AG09309 (cell line): ENCODE results near the gene GAPDHS.

ENCODE experiments used
- DNase-seq: peaks from one replicate; pipeline ENCODE4 v3.0.0-alpha.2; 2010; ENCODE audit warnings: low read depth
- H3K4me3 ChIP-seq: 2 replicates; pipeline ENCODE4 v1.5.1; 2011; ENCODE audit warnings: mild to moderate bottlenecking, low read depth, low read length, moderate library complexity; ENCODE audit not compliant: control insufficient read depth
- CTCF ChIP-seq: IDR thresholded peaks from 2 replicates; pipeline ENCODE4 v1.5.1; 2011; ENCODE audit warnings: mild to moderate bottlenecking, low read depth, low read length, inconsistent platforms; ENCODE audit not compliant: insufficient read depth, control insufficient read depth; ENCODE audit errors: missing control alignments

GAPDHS gene

GRCh38 chr19:35560271-35560670 lies 27.0 kb downstream of the GAPDHS start:
- TF ChIP-seq CTCF: no peak
- no peak for DNase-seq
- H3K4me3 ChIP-seq: no peak overlapping the region

GRCh38 chr19:35560677-35561076 lies 27.4 kb downstream of the GAPDHS start:
- no peak for TF ChIP-seq CTCF
- DNase-seq: no peak

GRCh38 chr19:35561436-35561835 lies 28.2 kb downstream of the GAPDHS start:
- H3K4me3 ChIP-seq: no peak overlapping the region
- no peak for DNase-seq
- TF ChIP-seq CTCF: no peak

More at GRCh38 chr19:35560677-35561076, 27.4 kb downstream of the GAPDHS start:
- H3K4me3 ChIP-seq: no peak overlapping the region

GRCh38 chr19:35562336-35562735 lies 29.1 kb downstream of the GAPDHS start:
- no peak for TF ChIP-seq CTCF
- no peak for DNase-seq
- H3K4me3 ChIP-seq: no peak overlapping the region

GRCh38 chr19:35562776-35563175 lies 29.5 kb downstream of the GAPDHS start:
- no peak for TF ChIP-seq CTCF
- no peak overlapping the region for H3K4me3 ChIP-seq
- DNase-seq: no peak

GRCh38 chr19:35563207-35563829 lies 30.1 kb downstream of the GAPDHS start, which contains the start of gene ATP4A:
Gene ATP4A (minus strand): TSS chr19:35563658. CDS start chr19:35563629, 29 bp downstream.
- H3K4me3 ChIP-seq: no peak within 1 kb of the TSS
- no peak for DNase-seq
- no peak for TF ChIP-seq CTCF
